ENCODE data around the gene ANKRD52.

- TF ChIP-seq ZNF274 (IDR thresholded peaks at IDR 0.05; ENCODE audit: low read depth, low read length) (no peak), SUZ12 (IDR thresholded peaks at IDR 0.05; ENCODE audit: extremely low read depth, insufficient read depth, insufficient read length) (no peak)
These were observed 2.5 kb downstream of the ANKRD52 start for GRCh38 chr12:56255671-56256070.

All from NT2/D1 (cell line).